Breast epithelium (tissue), 3 donors: ENCODE data around the gene SDR42E1.

Source experiments
- CTCF ChIP-seq, 3 donors: fragments of 450-650 bp; IDR thresholded peaks; one replicate each; pipeline ENCODE4 v1.5.1; 2016 to 2017; ENCODE audit warnings: antibody characterized with exemption in 3 of 3, mild to moderate bottlenecking in 3 of 3, moderate library complexity in 3 of 3
- POLR2A ChIP-seq: fragments of 450-650 bp; IDR thresholded peaks from one replicate; pipeline ENCODE4 v1.6.1; 2016; ENCODE audit warnings: antibody characterized with exemption, mild to moderate bottlenecking, moderate library complexity

- TF ChIP-seq CTCF (IDR thresholded peaks at IDR 0.05), result no peak
- TF ChIP-seq POLR2A, result no peak
Measured at GRCh38 chr16:82046541-82046940, 35.3 kb upstream of the SDR42E1 start.
